ENCODE measurements around the gene KCNQ2. TPM values are rescaled to one million over a fixed set of nuclear protein-coding genes. Genes with fewer than 3 reads are reported as not detected.

KCNQ2 gene
- total RNA-seq, 1 experiment from 2014 or later, result 86.5 TPM

DNA sequence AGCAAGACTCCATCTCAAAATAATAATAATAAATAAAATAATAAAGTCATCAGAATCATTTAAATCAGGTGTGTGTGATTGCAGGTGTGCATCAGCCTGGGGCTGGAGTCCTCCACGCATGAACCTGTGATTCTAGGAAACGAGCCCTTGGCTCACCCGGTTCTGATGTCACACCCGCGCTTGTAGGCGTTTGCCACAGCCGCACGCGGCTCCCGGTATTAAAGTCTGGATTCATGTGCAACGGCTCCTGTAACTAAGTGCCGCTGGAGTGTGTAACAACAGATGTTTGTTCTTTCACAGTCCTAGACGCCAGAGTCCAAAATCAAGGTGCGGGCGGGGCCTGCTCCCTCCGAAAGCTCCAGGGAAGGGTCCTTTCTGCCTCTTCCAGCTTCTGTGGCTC, 45.2 kb downstream of the KCNQ2 start:
- no peak overlapping the region for H3K4me2 ChIP-seq (ENCODE audit: low read length)
- intact Hi-C loops (cut with micrococcal nuclease), result no loop called here
- H3K79me2 ChIP-seq (ENCODE audit: insufficient read depth, low read length), result no peaks in the 10 kb centered on the region
- POLR2A ChIA-PET, result no interaction called here
- ATAC-seq (no peak), DNase-seq (ENCODE audit: low read depth, low spot score) (no peak)
- no peak overlapping the region for H2AFZ ChIP-seq (ENCODE audit: low read depth, low read length, poor library complexity, severe bottlenecking)
- no peaks in the 10 kb centered on the region for H3K36me3 ChIP-seq (ENCODE audit: control insufficient read depth in 1 of 2, insufficient read depth in 2 of 2, low read length in 2 of 2)
- H3K9me2 ChIP-seq (ENCODE audit: insufficient read depth), result no peaks in the 10 kb centered on the region
- H3K4me3 ChIP-seq (replicated peaks in 1 of 2; ENCODE audit: low read depth in 1 of 2, low read length in 2 of 2), result no peak overlapping the region
- H3K27ac ChIP-seq (ENCODE audit: low read depth, low read length), result no peak overlapping the region
- no TSS peak for BruUV-seq (replicated peaks)
- H3K9me3 ChIP-seq (ENCODE audit: control insufficient read depth in 1 of 2, insufficient read depth in 1 of 2, low read depth in 1 of 2, low read length in 2 of 2), result no peaks in the 10 kb centered on the region
- no peak overlapping the region for H3K9ac ChIP-seq (ENCODE audit: low read length)
- RAD21 ChIA-PET (ENCODE audit: low non-redundant PET in 1 of 2, low total read pairs in 2 of 2, uncharacterized antibody in 2 of 2, unreplicated experiment in 2 of 2), result no interaction called here
- H4K20me1 ChIP-seq (ENCODE audit: insufficient read depth), result no peaks in the 10 kb centered on the region
- CTCF ChIA-PET, result no interaction called here
- H3K4me1 ChIP-seq (ENCODE audit: control insufficient read depth in 1 of 2, insufficient read depth in 2 of 2, low read length in 2 of 2), result peaks cover 0 to 4% of the 10 kb centered on the region in 2 experiments; a peak in 1 of 4 replicates
- no peaks in the 10 kb centered on the region for H3K27me3 ChIP-seq (ENCODE audit: insufficient read depth, low read length)
- TF ChIP-seq FOSL1 (IDR thresholded peaks at IDR 0.05; ENCODE audit: low read depth) (no peak), CEBPB (IDR thresholded peaks at IDR 0.05; ENCODE audit: low read depth) (no peak), POLR2A (IDR thresholded peaks at IDR 0.05; ENCODE audit: borderline replicate concordance, extremely low read depth, insufficient read depth, insufficient read length) (no peak), POLR2AphosphoS5 (IDR thresholded peaks at IDR 0.05; ENCODE audit: low read depth, low read length) (no peak), EZH2phosphoT487 (IDR thresholded peaks at IDR 0.05; ENCODE audit: borderline replicate concordance) (no peak)
- TF ChIP-seq, protein P1, sequence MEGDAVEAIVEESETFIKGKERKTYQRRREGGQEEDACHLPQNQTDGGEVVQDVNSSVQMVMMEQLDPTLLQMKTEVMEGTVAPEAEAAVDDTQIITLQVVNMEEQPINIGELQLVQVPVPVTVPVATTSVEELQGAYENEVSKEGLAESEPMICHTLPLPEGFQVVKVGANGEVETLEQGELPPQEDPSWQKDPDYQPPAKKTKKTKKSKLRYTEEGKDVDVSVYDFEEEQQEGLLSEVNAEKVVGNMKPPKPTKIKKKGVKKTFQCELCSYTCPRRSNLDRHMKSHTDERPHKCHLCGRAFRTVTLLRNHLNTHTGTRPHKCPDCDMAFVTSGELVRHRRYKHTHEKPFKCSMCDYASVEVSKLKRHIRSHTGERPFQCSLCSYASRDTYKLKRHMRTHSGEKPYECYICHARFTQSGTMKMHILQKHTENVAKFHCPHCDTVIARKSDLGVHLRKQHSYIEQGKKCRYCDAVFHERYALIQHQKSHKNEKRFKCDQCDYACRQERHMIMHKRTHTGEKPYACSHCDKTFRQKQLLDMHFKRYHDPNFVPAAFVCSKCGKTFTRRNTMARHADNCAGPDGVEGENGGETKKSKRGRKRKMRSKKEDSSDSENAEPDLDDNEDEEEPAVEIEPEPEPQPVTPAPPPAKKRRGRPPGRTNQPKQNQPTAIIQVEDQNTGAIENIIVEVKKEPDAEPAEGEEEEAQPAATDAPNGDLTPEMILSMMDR (IDR thresholded peaks at IDR 0.05 in 2 of 3, conservative IDR thresholded peaks at IDR 0.05 in 1 of 3; ENCODE audit: borderline replicate concordance in 1 of 3, insufficient read depth in 1 of 3, low read depth in 2 of 3, low read length in 2 of 3), result no peak

DNA sequence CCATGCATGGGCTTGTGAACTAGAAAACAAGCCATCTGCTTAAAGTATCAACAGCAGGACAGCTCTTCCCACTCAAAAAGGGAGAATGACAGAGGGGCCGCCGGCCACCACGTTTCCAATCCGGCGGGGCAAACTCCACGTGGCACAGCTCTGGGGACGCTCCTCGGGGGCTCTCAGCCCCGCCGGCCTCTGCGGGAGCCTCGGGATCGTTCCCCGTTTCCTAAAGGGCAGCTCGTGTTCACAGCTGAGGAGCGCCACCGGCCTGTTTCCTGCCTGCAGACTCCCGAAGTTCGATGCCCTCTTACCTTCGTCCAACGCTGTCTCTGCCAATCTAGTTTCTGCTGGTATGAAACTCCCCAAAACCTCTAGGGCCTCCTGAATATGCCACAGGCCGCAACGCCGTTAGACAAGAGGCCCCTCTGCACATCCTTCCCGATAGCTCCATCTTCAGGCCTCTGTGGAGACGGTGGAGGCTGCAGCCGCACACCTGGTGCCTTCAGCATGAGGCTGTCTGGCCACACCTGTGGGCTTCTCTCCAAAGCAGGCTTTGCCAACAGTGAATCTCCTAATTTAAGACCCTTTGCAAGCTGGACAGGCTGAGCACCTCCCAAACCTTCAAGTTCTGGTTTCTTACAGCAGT, 46.5 kb downstream of the KCNQ2 start:
- Histone ChIP-seq H2AFZ (ENCODE audit: low read depth, low read length, poor library complexity, severe bottlenecking) (no peak overlapping the region), H3K4me1 (ENCODE audit: control insufficient read depth in 1 of 2, insufficient read depth in 2 of 2, low read length in 2 of 2) (no peaks in the 10 kb centered on the region), H3K4me3 (replicated peaks in 1 of 2; ENCODE audit: low read depth in 1 of 2, low read length in 2 of 2) (no peak overlapping the region), H3K27ac (ENCODE audit: low read depth, low read length) (no peak overlapping the region), H3K27me3 (ENCODE audit: insufficient read depth, low read length) (no peaks in the 10 kb centered on the region), H3K36me3 (ENCODE audit: control insufficient read depth in 1 of 2, insufficient read depth in 2 of 2, low read length in 2 of 2) (no peaks in the 10 kb centered on the region), H3K9me2 (ENCODE audit: insufficient read depth) (no peaks in the 10 kb centered on the region), H3K79me2 (ENCODE audit: insufficient read depth, low read length) (no peaks in the 10 kb centered on the region), H4K20me1 (ENCODE audit: insufficient read depth) (no peaks in the 10 kb centered on the region), H3K9me3 (ENCODE audit: control insufficient read depth in 1 of 2, insufficient read depth in 1 of 2, low read depth in 1 of 2, low read length in 2 of 2) (no peaks in the 10 kb centered on the region), H3K9ac (ENCODE audit: low read length) (no peak overlapping the region), H3K4me2 (ENCODE audit: low read length) (no peak overlapping the region)
- ChIA-PET RAD21 (ENCODE audit: low non-redundant PET in 1 of 2, low total read pairs in 2 of 2, uncharacterized antibody in 2 of 2, unreplicated experiment in 2 of 2) (no interaction called here), CTCF (no interaction called here), POLR2A (no interaction called here)
- no peak for TF ChIP-seq SRF (IDR thresholded peaks at IDR 0.05; ENCODE audit: low read depth)
- no peak for TF ChIP-seq TCF7L2 (IDR thresholded peaks at IDR 0.05; ENCODE audit: borderline replicate concordance, extremely low read depth, insufficient read depth, insufficient read length)
- no peak for TF ChIP-seq YY1 (IDR thresholded peaks at IDR 0.05; ENCODE audit: extremely low read depth, insufficient replicate concordance, low read depth, low read length)
- TF ChIP-seq, protein P2, sequence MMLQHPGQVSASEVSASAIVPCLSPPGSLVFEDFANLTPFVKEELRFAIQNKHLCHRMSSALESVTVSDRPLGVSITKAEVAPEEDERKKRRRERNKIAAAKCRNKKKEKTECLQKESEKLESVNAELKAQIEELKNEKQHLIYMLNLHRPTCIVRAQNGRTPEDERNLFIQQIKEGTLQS (IDR thresholded peaks at IDR 0.05), result no peak
- TF ChIP-seq POLR2A (IDR thresholded peaks at IDR 0.05; ENCODE audit: borderline replicate concordance, extremely low read depth, insufficient read depth, insufficient read length), result no peak
- no peak for TF ChIP-seq EZH2 (IDR thresholded peaks at IDR 0.05)
- no peak for TF ChIP-seq EGR1 (IDR thresholded peaks at IDR 0.05; ENCODE audit: low read depth)
- intact Hi-C loops (cut with micrococcal nuclease), result no loop called here
- DNase-seq (ENCODE audit: low read depth, low spot score) (no peak), ATAC-seq (no peak)
- BruUV-seq (replicated peaks), result no TSS peak

Measured in HCT116 (cell line).